Smooth muscle cell (in vitro differentiated cells): Measurements from ENCODE around the gene CSMD2. TPM values are rescaled to one million over a fixed set of nuclear protein-coding genes. Genes with fewer than 3 reads are reported as not detected.

Experiments
- DNase-seq: peaks from one replicate; lab custom pipeline; 2025; ENCODE audit not compliant: unreplicated experiment; lab: John Stamatoyannopoulos, UW
- H2AFZ ChIP-seq: fragments of 200-600 bp; sonication (generic); 2 replicates; pipeline ENCODE4 v1.6.0; 2016; ENCODE audit warnings: antibody characterized with exemption, low read depth, mild to moderate bottlenecking
- H3F3A ChIP-seq: fragments of 200-600 bp; sonication (generic); 2 replicates; pipeline ENCODE4 v1.6.0; 2017; ENCODE audit warnings: antibody characterized with exemption, low read depth
- H3K27ac ChIP-seq: fragments of 200-600 bp; sonication (generic); 2 replicates; pipeline ENCODE4 v1.5.1; 2016; ENCODE audit warnings: low read depth, mild to moderate bottlenecking
- H3K27me3 ChIP-seq: fragments of 200-600 bp; sonication (generic); 2 replicates; pipeline ENCODE4 v1.6.1; 2016; ENCODE audit warnings: low read depth, mild to moderate bottlenecking
- H3K36me3 ChIP-seq: fragments of 200-600 bp; sonication (generic); 2 replicates; pipeline ENCODE4 v1.5.1; 2016; ENCODE audit warnings: low read depth
- H3K4me1 ChIP-seq: fragments of 200-600 bp; sonication (generic); 2 replicates; pipeline ENCODE4 v1.5.1; 2016; ENCODE audit warnings: low read depth
- H3K4me2 ChIP-seq: fragments of 200-600 bp; sonication (generic); 2 replicates; pipeline ENCODE4 v1.6.0; 2016; ENCODE audit warnings: mild to moderate bottlenecking
- H3K4me3 ChIP-seq: fragments of 200-600 bp; sonication (generic); 2 replicates; pipeline ENCODE4 v1.5.1; 2016; ENCODE audit warnings: mild to moderate bottlenecking
- H3K79me2 ChIP-seq: fragments of 200-600 bp; sonication (generic); 2 replicates; pipeline ENCODE4 v1.6.0; 2016; ENCODE audit warnings: low read depth, mild to moderate bottlenecking
- H3K9ac ChIP-seq: fragments of 200-600 bp; sonication (generic); 2 replicates; pipeline ENCODE4 v1.6.0; 2016; ENCODE audit warnings: low read depth
- H3K9me3 ChIP-seq: fragments of 200-600 bp; sonication (generic); replicated peaks from 2 replicates; pipeline ENCODE4 v1.5.1; 2016; ENCODE audit warnings: low read depth
- H4K20me1 ChIP-seq: fragments of 200-600 bp; sonication (generic); 2 replicates; pipeline ENCODE4 v1.6.0; 2016; ENCODE audit warnings: low read depth
- WGBS: methylation state at CpG from one replicate; pipeline ENCODE4 v1.1.7; 2016; ENCODE audit warnings: low lambda C conversion rate; 5-methylcytosine and 5-hydroxymethylcytosine counted together
- polyA plus RNA-seq: library from polyadenylated mRNA; unstranded; fragments of >200 nt; fragmentation: Nextera tagmentation; extraction: Ambion mirVana; gene quantifications from 2 replicates; pipeline ENCODE4 v1.2.1, GENCODE V29; 2016
- total RNA-seq: library from RNA; depleted of rRNA; stranded (reverse); fragments of >200 nt; gene quantifications from 2 replicates; pipeline ENCODE4 v1.2.3, GENCODE V29; 2014
- TF ChIP-seq, protein P1 (sequence below): fragments of 200-600 bp; sonication (generic); IDR thresholded peaks from 2 replicates; pipeline ENCODE4 v1.5.1; 2017; ENCODE audit warnings: borderline replicate concordance, mild to moderate bottlenecking, antibody characterized with exemption; ENCODE audit not compliant: insufficient read depth, poor library complexity, severe bottlenecking

CSMD2 gene
- total and polyA plus RNA-seq, 2 experiments from 2014 or later, result 0.65 to 1.8 TPM

DNA sequence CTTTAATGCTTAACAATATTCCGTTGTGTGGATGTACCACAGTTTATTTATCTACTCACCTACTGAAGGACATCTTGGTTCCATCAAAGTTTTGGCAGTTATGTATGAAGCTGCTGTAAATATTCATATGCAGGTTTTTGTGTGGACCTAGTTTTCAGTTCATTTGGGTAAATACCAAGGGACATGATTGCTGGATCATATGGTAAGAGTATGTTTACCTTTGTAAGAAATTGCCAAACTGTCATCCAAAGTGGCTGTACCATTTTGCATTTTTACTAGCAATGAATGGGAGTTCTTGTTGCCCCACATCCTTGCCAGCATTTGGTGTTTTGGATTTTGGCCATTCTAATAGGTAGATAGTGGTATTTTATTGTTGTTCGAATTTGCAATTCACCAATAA lies 682.6 kb downstream of the CSMD2 start:
- no peak overlapping the region for H3K27ac ChIP-seq
- H3K9ac ChIP-seq, result no peak overlapping the region
- H4K20me1 ChIP-seq, result no peaks in the 10 kb centered on the region
- H3K27me3 ChIP-seq, result no peaks in the 10 kb centered on the region
- no peak overlapping the region for H3K4me2 ChIP-seq
- peaks cover 28% of the 10 kb centered on the region for H3K36me3 ChIP-seq
- 98% methylated on average over 2 of the region's 2 CpGs for WGBS
- no peaks in the 10 kb centered on the region for H3F3A ChIP-seq
- H3K79me2 ChIP-seq, result no peaks in the 10 kb centered on the region
- DNase-seq, result no peak
- H3K4me1 ChIP-seq, result no peaks in the 10 kb centered on the region
- no peak overlapping the region for H2AFZ ChIP-seq
- TF ChIP-seq, protein P1, sequence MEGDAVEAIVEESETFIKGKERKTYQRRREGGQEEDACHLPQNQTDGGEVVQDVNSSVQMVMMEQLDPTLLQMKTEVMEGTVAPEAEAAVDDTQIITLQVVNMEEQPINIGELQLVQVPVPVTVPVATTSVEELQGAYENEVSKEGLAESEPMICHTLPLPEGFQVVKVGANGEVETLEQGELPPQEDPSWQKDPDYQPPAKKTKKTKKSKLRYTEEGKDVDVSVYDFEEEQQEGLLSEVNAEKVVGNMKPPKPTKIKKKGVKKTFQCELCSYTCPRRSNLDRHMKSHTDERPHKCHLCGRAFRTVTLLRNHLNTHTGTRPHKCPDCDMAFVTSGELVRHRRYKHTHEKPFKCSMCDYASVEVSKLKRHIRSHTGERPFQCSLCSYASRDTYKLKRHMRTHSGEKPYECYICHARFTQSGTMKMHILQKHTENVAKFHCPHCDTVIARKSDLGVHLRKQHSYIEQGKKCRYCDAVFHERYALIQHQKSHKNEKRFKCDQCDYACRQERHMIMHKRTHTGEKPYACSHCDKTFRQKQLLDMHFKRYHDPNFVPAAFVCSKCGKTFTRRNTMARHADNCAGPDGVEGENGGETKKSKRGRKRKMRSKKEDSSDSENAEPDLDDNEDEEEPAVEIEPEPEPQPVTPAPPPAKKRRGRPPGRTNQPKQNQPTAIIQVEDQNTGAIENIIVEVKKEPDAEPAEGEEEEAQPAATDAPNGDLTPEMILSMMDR, result no peak
- H3K4me3 ChIP-seq, result no peak overlapping the region
- no peaks in the 10 kb centered on the region for H3K9me3 ChIP-seq

DNA sequence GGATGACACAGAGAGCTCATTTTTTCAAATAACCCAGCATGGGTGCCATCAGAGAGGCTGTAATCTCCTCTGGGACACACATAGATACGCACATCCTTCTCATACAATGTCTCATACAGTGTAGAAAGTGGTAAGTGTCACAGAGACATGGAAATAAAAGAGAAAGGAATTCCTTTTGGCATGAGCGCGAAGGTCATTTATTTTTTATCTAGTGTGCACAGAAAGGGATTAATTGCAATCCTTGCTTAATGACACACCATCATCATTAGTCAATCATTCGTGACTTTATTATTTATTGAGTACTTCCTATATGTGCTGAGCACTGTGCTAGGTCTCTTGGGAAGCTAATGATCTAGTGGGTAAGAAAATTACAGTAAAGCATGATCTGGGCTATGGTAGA lies 687.6 kb downstream of the CSMD2 start:
- H3K27me3 ChIP-seq, result no peaks in the 10 kb centered on the region
- H3K27ac ChIP-seq, result no peak overlapping the region
- H3K4me1 ChIP-seq, result peaks cover 6% of the 10 kb centered on the region
- H3F3A ChIP-seq, result no peaks in the 10 kb centered on the region
- H2AFZ ChIP-seq, result no peak overlapping the region
- H3K4me2 ChIP-seq, result no peak overlapping the region
- WGBS, result 74% methylated on average over 4 of the region's 4 CpGs
- no peak for DNase-seq
- peaks cover 15% of the 10 kb centered on the region for H3K36me3 ChIP-seq
- H3K9me3 ChIP-seq, result no peaks in the 10 kb centered on the region
- peaks cover 13% of the 10 kb centered on the region for H3K79me2 ChIP-seq
- TF ChIP-seq, protein P1, result no peak
- no peak overlapping the region for H3K4me3 ChIP-seq
- no peak overlapping the region for H3K9ac ChIP-seq
- no peaks in the 10 kb centered on the region for H4K20me1 ChIP-seq

DNA sequence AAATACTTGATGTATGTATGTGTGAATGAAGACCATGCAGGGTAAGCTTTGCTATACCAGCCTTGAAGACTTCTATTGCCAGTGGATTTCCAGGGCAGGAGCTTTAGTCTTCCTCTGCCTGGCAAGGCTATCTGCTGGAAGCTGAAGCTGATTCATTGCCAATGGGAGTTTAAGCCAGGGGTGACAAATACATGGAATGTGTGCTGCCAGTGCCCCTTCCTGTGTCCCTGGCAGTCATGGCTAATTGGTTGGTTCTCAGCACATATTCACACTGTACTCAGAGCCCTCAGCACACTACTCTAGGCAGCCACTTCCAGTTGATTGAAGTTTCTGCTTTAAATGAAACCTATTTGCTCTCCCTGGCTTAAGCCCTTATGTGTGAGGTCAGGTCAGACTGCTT lies 691.1 kb downstream of the CSMD2 start:
- Histone ChIP-seq H3K9ac (no peak overlapping the region), H3K27ac (no peak overlapping the region), H3K79me2 (peaks cover 13% of the 10 kb centered on the region), H3K4me3 (no peak overlapping the region), H3F3A (no peaks in the 10 kb centered on the region), H3K4me1 (peaks cover 6% of the 10 kb centered on the region), H4K20me1 (no peaks in the 10 kb centered on the region), H2AFZ (no peak overlapping the region), H3K27me3 (no peaks in the 10 kb centered on the region), H3K4me2 (peak overlapping the region; percentile 89), H3K9me3 (no peaks in the 10 kb centered on the region), H3K36me3 (no peaks in the 10 kb centered on the region)
- TF ChIP-seq, protein P1, result no peak
- no peak for DNase-seq

DNA sequence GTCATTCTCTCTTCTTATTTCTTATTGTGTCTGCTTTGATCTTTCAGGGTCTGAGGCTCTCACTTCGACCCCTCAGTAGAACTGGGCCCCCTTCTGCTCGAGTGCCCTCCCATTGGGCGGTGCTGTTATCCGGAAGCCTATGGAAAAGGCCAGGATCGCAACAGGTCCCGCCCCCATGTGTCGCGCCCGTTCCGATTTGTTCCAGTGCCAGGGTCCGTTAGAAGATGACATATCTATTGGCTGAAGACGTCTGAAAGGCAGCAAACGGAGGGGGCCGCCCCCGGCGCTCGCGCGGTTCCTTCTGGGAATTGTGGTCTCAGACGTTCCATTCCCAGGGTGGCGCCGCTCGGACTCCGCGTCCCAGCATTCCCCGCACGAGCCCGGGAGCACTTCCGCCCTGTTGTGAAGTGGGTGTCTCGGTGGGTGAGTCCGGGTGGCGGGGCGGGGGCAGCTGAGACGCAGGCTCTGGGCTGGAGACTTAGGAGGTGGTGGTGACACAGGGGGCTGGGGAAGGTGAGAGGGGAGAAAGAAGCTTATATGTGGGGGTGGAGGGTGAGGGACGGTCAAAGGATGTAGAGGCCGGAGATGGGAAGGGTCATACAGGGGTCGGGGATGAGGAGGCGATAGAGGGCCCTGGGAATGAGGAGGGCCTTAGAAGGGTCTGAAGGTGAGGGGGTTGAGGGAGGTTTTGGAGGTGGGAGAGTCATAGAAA lies 692.6 kb downstream of the CSMD2 start, which contains the start of gene ZSCAN20:
TSS of gene ZSCAN20 (plus strand) at position 377 of the 712 bp plus-strand sequence. CDS start 6,644 bp downstream, outside the sequence.
- Histone ChIP-seq H2AFZ (peak within 1 kb of the TSS; percentile 84), H3K27me3 (no peaks in the 10 kb centered on the region), H3K27ac (no peak within 1 kb of the TSS), H3K9ac (peak within 1 kb of the TSS; percentile 55), H3F3A (no peaks in the 10 kb centered on the region), H3K9me3 (no peaks in the 10 kb centered on the region), H3K79me2 (peaks cover 13% of the 10 kb centered on the region), H3K4me1 (peaks cover 6% of the 10 kb centered on the region), H3K4me3 (peak within 1 kb of the TSS; percentile 69), H4K20me1 (no peaks in the 10 kb centered on the region), H3K4me2 (peak within 1 kb of the TSS; percentile 89), H3K36me3 (no peaks in the 10 kb centered on the region)
- 4% methylated on average over 36 of the region's 38 CpGs for WGBS
- TF ChIP-seq, protein P1, result no peak
- peak; percentile 87 for DNase-seq
